SK-N-MC (cell line): ENCODE data around the gene VEPH1.

ENCODE experiments used
- EZH2 ChIP-seq: fragments of 200-600 bp; sonication (generic); IDR thresholded peaks from one replicate; pipeline ENCODE4 v1.6.1; 2017; ENCODE audit warnings: antibody characterized with exemption
- POLR2AphosphoS5 ChIP-seq: IDR thresholded peaks from 2 replicates; pipeline ENCODE4 v1.6.1; 2012; ENCODE audit warnings: mild to moderate bottlenecking, low read depth, low read length, borderline replicate concordance

DNA sequence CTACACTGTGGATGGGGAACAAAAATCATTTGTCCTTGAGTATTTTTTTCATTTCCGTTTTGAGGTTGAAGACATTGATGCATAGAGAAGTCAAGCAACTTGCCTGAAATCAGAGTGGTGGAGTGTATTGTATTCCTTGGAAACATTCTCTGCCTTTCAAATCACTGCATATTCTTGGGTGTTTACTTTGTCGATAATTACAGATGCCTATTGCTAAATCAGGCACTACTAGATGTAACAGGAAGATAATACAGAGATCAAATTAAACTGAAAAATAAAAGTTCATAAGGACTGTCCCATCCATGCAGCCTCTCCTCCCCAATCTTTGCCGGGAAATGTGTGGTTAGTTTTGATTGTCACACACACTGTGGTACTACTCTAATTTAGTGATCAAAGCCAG is 37.4 kb upstream of the VEPH1 start:
- TF ChIP-seq POLR2AphosphoS5, result no peak
- no peak for TF ChIP-seq EZH2
